Smooth muscle cell (in vitro differentiated cells): ENCODE data around the gene STK25. TPM values are rescaled to one million over a fixed set of nuclear protein-coding genes. Genes with fewer than 3 reads are reported as not detected.

ENCODE experiments used
- DNase-seq: peaks from one replicate; lab custom pipeline; 2025; ENCODE audit not compliant: unreplicated experiment; lab: John Stamatoyannopoulos, UW
- H2AFZ ChIP-seq: fragments of 200-600 bp; sonication (generic); 2 replicates; pipeline ENCODE4 v1.6.0; 2016; ENCODE audit warnings: antibody characterized with exemption, low read depth, mild to moderate bottlenecking
- H3F3A ChIP-seq: fragments of 200-600 bp; sonication (generic); 2 replicates; pipeline ENCODE4 v1.6.0; 2017; ENCODE audit warnings: antibody characterized with exemption, low read depth
- H3K27ac ChIP-seq: fragments of 200-600 bp; sonication (generic); 2 replicates; pipeline ENCODE4 v1.5.1; 2016; ENCODE audit warnings: low read depth, mild to moderate bottlenecking
- H3K27me3 ChIP-seq: fragments of 200-600 bp; sonication (generic); 2 replicates; pipeline ENCODE4 v1.6.1; 2016; ENCODE audit warnings: low read depth, mild to moderate bottlenecking
- H3K36me3 ChIP-seq: fragments of 200-600 bp; sonication (generic); 2 replicates; pipeline ENCODE4 v1.5.1; 2016; ENCODE audit warnings: low read depth
- H3K4me1 ChIP-seq: fragments of 200-600 bp; sonication (generic); 2 replicates; pipeline ENCODE4 v1.5.1; 2016; ENCODE audit warnings: low read depth
- H3K4me2 ChIP-seq: fragments of 200-600 bp; sonication (generic); 2 replicates; pipeline ENCODE4 v1.6.0; 2016; ENCODE audit warnings: mild to moderate bottlenecking
- H3K4me3 ChIP-seq: fragments of 200-600 bp; sonication (generic); 2 replicates; pipeline ENCODE4 v1.5.1; 2016; ENCODE audit warnings: mild to moderate bottlenecking
- H3K79me2 ChIP-seq: fragments of 200-600 bp; sonication (generic); 2 replicates; pipeline ENCODE4 v1.6.0; 2016; ENCODE audit warnings: low read depth, mild to moderate bottlenecking
- H3K9ac ChIP-seq: fragments of 200-600 bp; sonication (generic); 2 replicates; pipeline ENCODE4 v1.6.0; 2016; ENCODE audit warnings: low read depth
- H3K9me3 ChIP-seq: fragments of 200-600 bp; sonication (generic); replicated peaks from 2 replicates; pipeline ENCODE4 v1.5.1; 2016; ENCODE audit warnings: low read depth
- H4K20me1 ChIP-seq: fragments of 200-600 bp; sonication (generic); 2 replicates; pipeline ENCODE4 v1.6.0; 2016; ENCODE audit warnings: low read depth
- CTCF ChIP-seq: fragments of 200-600 bp; sonication (generic); IDR thresholded peaks from 2 replicates; pipeline ENCODE4 v1.5.1; 2017; ENCODE audit warnings: borderline replicate concordance, mild to moderate bottlenecking, antibody characterized with exemption; ENCODE audit not compliant: insufficient read depth, poor library complexity, severe bottlenecking
- WGBS: methylation state at CpG from one replicate; pipeline ENCODE4 v1.1.7; 2016; ENCODE audit warnings: low lambda C conversion rate; 5-methylcytosine and 5-hydroxymethylcytosine counted together
- polyA plus RNA-seq: library from polyadenylated mRNA; unstranded; fragments of >200 nt; fragmentation: Nextera tagmentation; extraction: Ambion mirVana; gene quantifications from 2 replicates; pipeline ENCODE4 v1.2.1, GENCODE V29; 2016
- total RNA-seq: library from RNA; depleted of rRNA; stranded (reverse); fragments of >200 nt; gene quantifications from 2 replicates; pipeline ENCODE4 v1.2.3, GENCODE V29; 2014

STK25 gene
- total and polyA plus RNA-seq, 2 experiments from 2014 or later = 200 to 212 TPM

GRCh38 chr2:241485172-241485911, 23.0 kb downstream of the STK25 start:
- Histone ChIP-seq H3K36me3 (no peaks in the 10 kb centered on the region), H3K4me2 (no peak overlapping the region), H4K20me1 (no peaks in the 10 kb centered on the region), H2AFZ (no peak overlapping the region), H3K9me3 (no peaks in the 10 kb centered on the region), H3K4me1 (no peaks in the 10 kb centered on the region), H3K27ac (no peak overlapping the region), H3K27me3 (no peaks in the 10 kb centered on the region), H3K4me3 (no peak overlapping the region), H3F3A (no peaks in the 10 kb centered on the region), H3K79me2 (no peaks in the 10 kb centered on the region), H3K9ac (no peak overlapping the region)
- no peak for TF ChIP-seq CTCF
- WGBS = no CpG with 5 or more reads among the region's 1 CpG
- no peak for DNase-seq

DNA sequence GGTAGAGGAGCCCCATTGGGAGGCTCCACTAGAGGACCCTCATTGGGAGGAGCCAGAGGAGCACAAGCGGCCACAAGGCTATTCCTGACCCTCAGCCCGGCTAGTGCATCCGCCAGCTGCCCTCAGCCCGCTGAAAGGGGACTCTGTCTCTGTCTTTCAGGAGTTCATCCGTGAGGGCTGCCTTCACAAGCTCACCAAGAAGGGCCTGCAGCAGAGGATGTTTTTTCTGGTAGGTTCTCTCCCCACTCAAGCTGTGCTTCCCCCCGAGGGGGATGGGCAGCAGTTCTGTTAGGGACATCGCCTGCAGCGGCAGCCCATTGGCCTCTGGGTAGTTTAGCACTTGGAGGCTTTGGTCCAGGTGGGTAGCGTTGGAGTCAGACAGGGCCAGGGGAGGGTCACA, 25.1 kb downstream of the STK25 start:
- Histone ChIP-seq H3K27ac (no peak overlapping the region), H3K9me3 (no peaks in the 10 kb centered on the region), H3K9ac (no peak overlapping the region), H3F3A (no peaks in the 10 kb centered on the region), H3K36me3 (no peaks in the 10 kb centered on the region), H3K4me3 (no peak overlapping the region), H4K20me1 (no peaks in the 10 kb centered on the region), H3K79me2 (no peaks in the 10 kb centered on the region), H3K4me1 (no peaks in the 10 kb centered on the region), H2AFZ (no peak overlapping the region), H3K27me3 (no peaks in the 10 kb centered on the region), H3K4me2 (no peak overlapping the region)
- WGBS = 95% methylated on average over 9 of the region's 9 CpGs
- DNase-seq = no peak
- TF ChIP-seq CTCF = no peak

- Histone ChIP-seq H3K4me3 (no peak overlapping the region), H3K4me2 (no peak overlapping the region), H3K9ac (no peak overlapping the region), H2AFZ (no peak overlapping the region), H3K4me1 (no peaks in the 10 kb centered on the region), H3K36me3 (no peaks in the 10 kb centered on the region), H3F3A (no peaks in the 10 kb centered on the region), H3K27ac (no peak overlapping the region), H3K27me3 (no peaks in the 10 kb centered on the region), H3K79me2 (no peaks in the 10 kb centered on the region), H4K20me1 (no peaks in the 10 kb centered on the region), H3K9me3 (no peaks in the 10 kb centered on the region)
- no peak for DNase-seq
- 96% methylated on average over 20 of the region's 20 CpGs for WGBS
- TF ChIP-seq CTCF = no peak
These were observed 26.0 kb downstream of the STK25 start for GRCh38 chr2:241482126-241482955.
